Hematopoietic multipotent progenitor cell (in vitro differentiated cells): ENCODE data around the gene FAM187B. TPM values are rescaled to one million over a fixed set of nuclear protein-coding genes. Genes with fewer than 3 reads are reported as not detected.
A peak's percentile ranks its signal among the peaks of the same experiment; 100 is the strongest.
"Not testable (repeated sequence)": the region's sequence is repeated elsewhere in the genome, so short reads cannot be mapped to it uniquely, and the experiment has no call there.

ENCODE experiments used
- DNase-seq, 3 donors: peaks; one replicate each; pipeline ENCODE4 v3.0.0-alpha.2; 2011 to 2015; ENCODE audit warnings: low read depth in 2 of 3, low spot score in 2 of 3
- total RNA-seq: library from RNA; depleted of rRNA; stranded (reverse); fragments of >200 nt; gene quantifications from one replicate; pipeline ENCODE4 v1.2.3, GENCODE V29; 2012

The FAM187B gene
- total RNA-seq, 1 donor: not detected

GRCh38 chr19:35216016-35216832, 12.3 kb downstream of the FAM187B start:
- DNase-seq: no peak

GRCh38 chr19:35214766-35215422, 13.6 kb downstream of the FAM187B start:
- no peak for DNase-seq

GRCh38 chr19:35213663-35214632, 14.6 kb downstream of the FAM187B start:
- DNase-seq: peak; percentile 80 to 98 (median 97)

- DNase-seq: no peak
Observed at GRCh38 chr19:35212241-35212640, 16.3 kb downstream of the FAM187B start.

GRCh38 chr19:35211545-35212230, 16.9 kb downstream of the FAM187B start:
- DNase-seq: peak; percentile 68 to 85 (median 80)

GRCh38 chr19:35209646-35210045, 18.9 kb downstream of the FAM187B start:
- no peak for DNase-seq

GRCh38 chr19:35208121-35208520, 20.4 kb downstream of the FAM187B start:
- DNase-seq: no peak

GRCh38 chr19:35207391-35207871, 21.1 kb downstream of the FAM187B start:
- peak in 1 of 3 donors; percentile 37 for DNase-seq

- no peak for DNase-seq
Observed at GRCh38 chr19:35206855-35207254, 21.7 kb downstream of the FAM187B start.

- peak; percentile 58 to 97 (median 90) for DNase-seq
Observed at GRCh38 chr19:35206379-35206778, 22.2 kb downstream of the FAM187B start.

- DNase-seq: peak in 1 of 3 donors; percentile 7
Observed at GRCh38 chr19:35205733-35206323, 22.7 kb downstream of the FAM187B start.

- peak in 2 of 3 donors; percentile 77 to 82 for DNase-seq
Observed at GRCh38 chr19:35204799-35205732, 23.5 kb downstream of the FAM187B start.

GRCh38 chr19:35202722-35203688, 25.5 kb downstream of the FAM187B start:
- no peak for DNase-seq

GRCh38 chr19:35199481-35199880, 29.1 kb downstream of the FAM187B start:
- no peak for DNase-seq

GRCh38 chr19:35196861-35197260, 31.7 kb downstream of the FAM187B start:
- not testable (repeated sequence) for DNase-seq

- DNase-seq: no peak
Observed at GRCh38 chr19:35195830-35196229, 32.7 kb downstream of the FAM187B start.
